HG03378 (cell line): ENCODE data around the gene FMC1.
A peak's percentile ranks its signal among the peaks of the same experiment; 100 is the strongest.
"Not testable (repeated sequence)": the region's sequence is repeated elsewhere in the genome, so short reads cannot be mapped to it uniquely, and the experiment has no call there.

ENCODE experiments used
- ATAC-seq: cut with Tn5 transposase; IDR thresholded peaks from one replicate; pipeline ENCODE4 v1.9.1; 2021; ENCODE audit warnings: mild to moderate bottlenecking, moderate library complexity; ENCODE audit not compliant: unreplicated experiment

Gene FMC1

GRCh38 chr7:139340037-139340807, 915 bp upstream of the FMC1 start:
- peak; percentile 90 for ATAC-seq

GRCh38 chr7:139340808-139341057, 404 bp upstream of the FMC1 start:
- ATAC-seq, result no peak

- ATAC-seq, result peak; percentile 39
Measured at GRCh38 chr7:139341776-139342226, 664 bp downstream of the FMC1 start.

GRCh38 chr7:139345042-139345441, 3.9 kb downstream of the FMC1 start:
- ATAC-seq, result no peak

- no peak for ATAC-seq
Measured at GRCh38 chr7:139351027-139351426, 9.9 kb downstream of the FMC1 start.

GRCh38 chr7:139354729-139355128, 13.6 kb downstream of the FMC1 start:
- ATAC-seq, result no peak

GRCh38 chr7:139355320-139355719, 14.2 kb downstream of the FMC1 start:
- ATAC-seq, result no peak

GRCh38 chr7:139357729-139358506, 16.8 kb downstream of the FMC1 start:
- not testable (repeated sequence) for ATAC-seq

GRCh38 chr7:139358541-139359365, 17.6 kb downstream of the FMC1 start:
- ATAC-seq, result no peak

GRCh38 chr7:139359366-139360209, 18.5 kb downstream of the FMC1 start, which contains the start of gene LUC7L2:
Gene LUC7L2, plus strand, starts transcription at chr7:139359894. Its CDS starts 368 bp downstream, at chr7:139360262.
- ATAC-seq, result peak; percentile 69

- peak; percentile 60 for ATAC-seq
Measured at GRCh38 chr7:139360210-139360947, 19.2 kb downstream of the FMC1 start.

- ATAC-seq, result no peak
Measured at GRCh38 chr7:139360948-139361307, 19.8 kb downstream of the FMC1 start.

- no peak for ATAC-seq
Measured at GRCh38 chr7:139361523-139361922, 20.4 kb downstream of the FMC1 start.

- no peak for ATAC-seq
Measured at GRCh38 chr7:139362302-139362701, 21.2 kb downstream of the FMC1 start.

GRCh38 chr7:139362981-139363380, 21.8 kb downstream of the FMC1 start:
- no peak for ATAC-seq

GRCh38 chr7:139365336-139365735, 24.2 kb downstream of the FMC1 start:
- no peak for ATAC-seq

GRCh38 chr7:139366400-139366799, 25.3 kb downstream of the FMC1 start:
- no peak for ATAC-seq

GRCh38 chr7:139367438-139368155, 26.5 kb downstream of the FMC1 start:
- no peak for ATAC-seq

GRCh38 chr7:139370301-139370942, 29.3 kb downstream of the FMC1 start:
- no peak for ATAC-seq
